ENCODE data around the gene OR5C1. TPM values are rescaled to one million over a fixed set of nuclear protein-coding genes. Genes with fewer than 3 reads are reported as not detected.

The OR5C1 gene
- total and polyA plus RNA-seq, 7 experiments from 2014 or later, result not detected

GRCh38 chr9:122819326-122819725 lies 30.6 kb downstream of the OR5C1 start:
- Histone ChIP-seq H3K4me1 (ENCODE audit: control insufficient read depth in 2 of 2, insufficient read depth in 2 of 2, low read length in 2 of 2) (peaks cover 12 to 18% of the 10 kb centered on the region in 2 donors), H3K4me3 (ENCODE audit: low read length) (no peak overlapping the region), H3K27ac (ENCODE audit: low read depth, low read length) (no peak overlapping the region), H3K36me3 (ENCODE audit: control insufficient read depth in 2 of 3, insufficient read depth in 3 of 3, low read length in 3 of 3) (peaks cover 8 to 43% (median 10%) of the 10 kb centered on the region in 3 experiments), H3K9me3 (ENCODE audit: control insufficient read depth in 2 of 3, low read length in 3 of 3) (no peaks in the 10 kb centered on the region), H3K27me3 (ENCODE audit: control insufficient read depth in 2 of 2, insufficient read depth in 2 of 2, low read length in 2 of 2) (no peaks in the 10 kb centered on the region)
- ChIA-PET POLR2A (interaction anchor here (1.9 to 7.4 kb wide), 2 partner anchors 8 to 16 kb away, joined by 10 to 50 read pairs; partner anchors contain the start of gene PDCL), CTCF (interaction anchor here (1.4 kb wide), 1 partner anchor 10 kb away, joined by 4 read pairs; no protein-coding TSS in a partner anchor)
- no peaks in the 10 kb centered on the region for H3K9me3 Mint-ChIP-seq
- peaks cover 2 to 27% (median 10%) of the 10 kb centered on the region in 5 donors for H3K36me3 Mint-ChIP-seq
- H3K27me3 Mint-ChIP-seq, result no peaks in the 10 kb centered on the region
- intact Hi-C loops (cut with micrococcal nuclease), result loop anchor here (10.0 kb wide), 1 partner anchor 535 kb away; the partner anchor contains the start of gene CRB2 (in 2 of the 2)
- H3K4me3 Mint-ChIP-seq, result no peak overlapping the region
- ATAC-seq (no peak), DNase-seq (no peak)
- peaks cover 24 to 78% (median 66%) of the 10 kb centered on the region in 7 donors for H3K4me1 Mint-ChIP-seq
- H3K27ac Mint-ChIP-seq, result peak overlapping the region; percentile 7 to 74 (median 43)

GRCh38 chr9:122819791-122820489 lies 31.2 kb downstream of the OR5C1 start:
- H3K4me3 Mint-ChIP-seq, result no peak overlapping the region
- no peaks in the 10 kb centered on the region for H3K9me3 ChIP-seq (ENCODE audit: control insufficient read depth in 2 of 3, low read length in 3 of 3)
- H3K27me3 ChIP-seq (ENCODE audit: control insufficient read depth in 2 of 2, insufficient read depth in 2 of 2, low read length in 2 of 2), result no peaks in the 10 kb centered on the region
- H3K27ac ChIP-seq (ENCODE audit: low read depth, low read length), result no peak overlapping the region
- peak overlapping the region; percentile 7 to 90 (median 53) for H3K27ac Mint-ChIP-seq
- no peaks in the 10 kb centered on the region for H3K27me3 Mint-ChIP-seq
- no peaks in the 10 kb centered on the region for H3K9me3 Mint-ChIP-seq
- POLR2A ChIA-PET, result interaction anchor here (1.9 to 7.4 kb wide), 2 partner anchors 8 to 15 kb away, joined by 10 to 50 read pairs; partner anchors contain the start of gene PDCL
- peaks cover 3 to 32% (median 10%) of the 10 kb centered on the region in 5 donors for H3K36me3 Mint-ChIP-seq
- peaks cover 8 to 47% (median 10%) of the 10 kb centered on the region in 3 experiments for H3K36me3 ChIP-seq (ENCODE audit: control insufficient read depth in 2 of 3, insufficient read depth in 3 of 3, low read length in 3 of 3)
- DNase-seq (no peak), ATAC-seq (no peak)
- peaks cover 12 to 18% of the 10 kb centered on the region in 2 donors for H3K4me1 ChIP-seq (ENCODE audit: control insufficient read depth in 2 of 2, insufficient read depth in 2 of 2, low read length in 2 of 2)
- intact Hi-C loops (cut with micrococcal nuclease), result loop anchor here (10.0 kb wide), 2 partner anchors 535 to 555 kb away; partner anchors contain the start of genes CRB2 (in 2 of the 2), MRRF (in 1 of the 2) and RBM18 (in 1 of the 2)
- CTCF ChIA-PET, result interaction anchor here (1.4 kb wide), 1 partner anchor 10 kb away, joined by 4 read pairs; no protein-coding TSS in a partner anchor
- H3K4me3 ChIP-seq (ENCODE audit: low read length), result no peak overlapping the region
- peaks cover 18 to 78% (median 66%) of the 10 kb centered on the region in 7 donors for H3K4me1 Mint-ChIP-seq

DNA sequence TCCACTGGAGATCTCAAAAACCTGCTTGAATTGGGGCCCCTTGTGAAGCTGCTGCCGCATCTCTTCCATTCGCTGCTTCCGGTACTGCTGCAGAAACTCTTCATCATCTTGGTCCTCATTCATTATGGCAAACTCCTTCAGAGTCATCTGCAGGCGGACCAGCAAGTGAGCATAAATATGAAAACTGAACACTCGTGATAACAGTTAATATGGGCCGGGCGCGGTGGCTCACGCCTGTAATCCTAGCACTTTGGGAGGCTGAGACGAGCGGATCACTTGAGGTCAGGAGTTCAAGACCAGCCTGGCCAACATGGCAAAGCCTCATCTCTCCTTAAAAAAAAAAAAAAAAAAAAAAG lies 31.7 kb downstream of the OR5C1 start:
- DNase-seq (no peak), ATAC-seq (no peak)
- no peak overlapping the region for H3K4me3 ChIP-seq (ENCODE audit: low read length)
- Mint-ChIP-seq H3K27ac (peak overlapping the region in 8 of 9 donors; percentile 6 to 90 (median 26)), H3K4me1 (peaks cover 14 to 77% (median 67%) of the 10 kb centered on the region in 7 donors), H3K9me3 (no peaks in the 10 kb centered on the region), H3K4me3 (no peak overlapping the region), H3K36me3 (peaks cover 3 to 32% (median 10%) of the 10 kb centered on the region in 5 donors), H3K27me3 (no peaks in the 10 kb centered on the region)
- H3K4me1 ChIP-seq (ENCODE audit: control insufficient read depth in 2 of 2, insufficient read depth in 2 of 2, low read length in 2 of 2), result peaks cover 11 to 18% of the 10 kb centered on the region in 2 donors
- ChIA-PET CTCF (no interaction called here), POLR2A (interaction anchor here (1.9 to 7.4 kb wide), 2 partner anchors 7 to 15 kb away, joined by 10 to 50 read pairs; partner anchors contain the start of gene PDCL)
- H3K27me3 ChIP-seq (ENCODE audit: control insufficient read depth in 2 of 2, insufficient read depth in 2 of 2, low read length in 2 of 2), result no peaks in the 10 kb centered on the region
- H3K27ac ChIP-seq (ENCODE audit: low read depth, low read length), result no peak overlapping the region
- no peaks in the 10 kb centered on the region for H3K9me3 ChIP-seq (ENCODE audit: control insufficient read depth in 2 of 3, low read length in 3 of 3)
- H3K36me3 ChIP-seq (ENCODE audit: control insufficient read depth in 2 of 3, insufficient read depth in 3 of 3, low read length in 3 of 3), result peaks cover 8 to 49% (median 10%) of the 10 kb centered on the region in 3 experiments
- intact Hi-C loops (cut with micrococcal nuclease), result loop anchor here in 1 of 2 donors (10.0 kb wide), 1 partner anchor 556 kb away; the partner anchor contains the start of genes MRRF and RBM18

- intact Hi-C loops (cut with micrococcal nuclease), result loop anchor here in 1 of 2 donors (10.0 kb wide), 1 partner anchor 557 kb away; the partner anchor contains the start of genes MRRF and RBM18
- Histone ChIP-seq H3K4me1 (ENCODE audit: control insufficient read depth in 2 of 2, insufficient read depth in 2 of 2, low read length in 2 of 2) (peaks cover 8 to 10% of the 10 kb centered on the region in 2 donors), H3K27me3 (ENCODE audit: control insufficient read depth in 2 of 2, insufficient read depth in 2 of 2, low read length in 2 of 2) (no peaks in the 10 kb centered on the region), H3K36me3 (ENCODE audit: control insufficient read depth in 2 of 3, insufficient read depth in 3 of 3, low read length in 3 of 3) (peaks cover 8 to 57% (median 10%) of the 10 kb centered on the region in 3 experiments), H3K4me3 (ENCODE audit: low read length) (no peak overlapping the region), H3K9me3 (ENCODE audit: control insufficient read depth in 2 of 3, low read length in 3 of 3) (no peaks in the 10 kb centered on the region), H3K27ac (ENCODE audit: low read depth, low read length) (no peak overlapping the region)
- ChIA-PET POLR2A (interaction anchor here (7.4 kb wide), 1 partner anchor 6 kb away, joined by 50 read pairs; the partner anchor contains the start of gene PDCL), CTCF (interaction anchor here (0.5 kb wide), 1 partner anchor 9 kb away, joined by 4 read pairs; no protein-coding TSS in a partner anchor)
- Mint-ChIP-seq H3K27ac (peak overlapping the region; percentile 55 to 84 (median 74)), H3K36me3 (peaks cover 3 to 37% (median 10%) of the 10 kb centered on the region in 5 donors), H3K4me1 (peaks cover 17 to 77% (median 66%) of the 10 kb centered on the region in 7 donors), H3K27me3 (no peaks in the 10 kb centered on the region), H3K4me3 (peak overlapping the region in 1 of 10 donors; percentile 15), H3K9me3 (no peaks in the 10 kb centered on the region)
- no peak for DNase-seq
- ATAC-seq, result peak; percentile 61
Measured at GRCh38 chr9:122821278-122821943, 32.7 kb downstream of the OR5C1 start.

- peaks cover 20 to 77% (median 66%) of the 10 kb centered on the region in 7 donors for H3K4me1 Mint-ChIP-seq
- CTCF ChIA-PET, result interaction anchor here (0.5 kb wide), 1 partner anchor 10 kb away, joined by 4 read pairs; no protein-coding TSS in a partner anchor
- H3K36me3 ChIP-seq (ENCODE audit: control insufficient read depth in 2 of 3, insufficient read depth in 3 of 3, low read length in 3 of 3), result peaks cover 8 to 57% (median 10%) of the 10 kb centered on the region in 3 experiments
Measured at GRCh38 chr9:122822056-122822455, 33.3 kb downstream of the OR5C1 start.

GRCh38 chr9:122822938-122823337 lies 34.2 kb downstream of the OR5C1 start:
- ChIA-PET POLR2A (interaction anchor here (1.1 to 2.1 kb wide), 3 partner anchors 12 to 82 kb away, joined by 5 to 6 read pairs (median 6); partner anchors contain the start of gene RC3H2), CTCF (no interaction called here)
- H3K4me1 Mint-ChIP-seq, result peaks cover 23 to 78% (median 70%) of the 10 kb centered on the region in 7 donors
- Histone ChIP-seq H3K27me3 (ENCODE audit: control insufficient read depth in 2 of 2, insufficient read depth in 2 of 2, low read length in 2 of 2) (no peaks in the 10 kb centered on the region), H3K4me3 (ENCODE audit: low read length) (no peak overlapping the region), H3K4me1 (ENCODE audit: control insufficient read depth in 2 of 2, insufficient read depth in 2 of 2, low read length in 2 of 2) (peaks cover 9 to 18% of the 10 kb centered on the region in 2 donors), H3K36me3 (ENCODE audit: control insufficient read depth in 2 of 3, insufficient read depth in 3 of 3, low read length in 3 of 3) (peaks cover 8 to 59% (median 10%) of the 10 kb centered on the region in 3 experiments), H3K27ac (ENCODE audit: low read depth, low read length) (no peak overlapping the region), H3K9me3 (ENCODE audit: control insufficient read depth in 2 of 3, low read length in 3 of 3) (no peaks in the 10 kb centered on the region)
- peak overlapping the region in 8 of 9 donors; percentile 9 to 71 (median 30) for H3K27ac Mint-ChIP-seq
- peaks cover 3 to 34% (median 10%) of the 10 kb centered on the region in 5 donors for H3K36me3 Mint-ChIP-seq
- intact Hi-C loops (cut with micrococcal nuclease), result loop anchor here in 1 of 2 donors (10.0 kb wide), 1 partner anchor 558 kb away; the partner anchor contains the start of genes MRRF and RBM18
- no peaks in the 10 kb centered on the region for H3K27me3 Mint-ChIP-seq
- peaks cover 0 to 3% (median 0%) of the 10 kb centered on the region in 11 donors for H3K9me3 Mint-ChIP-seq
- ATAC-seq (no peak), DNase-seq (no peak)
- H3K4me3 Mint-ChIP-seq, result no peak overlapping the region

More at GRCh38 chr9:122822056-122822455, 33.3 kb downstream of the OR5C1 start:
- Mint-ChIP-seq H3K9me3 (no peaks in the 10 kb centered on the region), H3K36me3 (peaks cover 3 to 34% (median 10%) of the 10 kb centered on the region in 5 donors), H3K27me3 (no peaks in the 10 kb centered on the region), H3K27ac (peak overlapping the region in 8 of 9 donors; percentile 30 to 78 (median 66)), H3K4me3 (no peak overlapping the region)
- Histone ChIP-seq H3K4me3 (ENCODE audit: low read length) (no peak overlapping the region), H3K9me3 (ENCODE audit: control insufficient read depth in 2 of 3, low read length in 3 of 3) (no peaks in the 10 kb centered on the region), H3K27ac (ENCODE audit: low read depth, low read length) (no peak overlapping the region), H3K27me3 (ENCODE audit: control insufficient read depth in 2 of 2, insufficient read depth in 2 of 2, low read length in 2 of 2) (no peaks in the 10 kb centered on the region), H3K4me1 (ENCODE audit: control insufficient read depth in 2 of 2, insufficient read depth in 2 of 2, low read length in 2 of 2) (peaks cover 9 to 11% of the 10 kb centered on the region in 2 donors)
- POLR2A ChIA-PET, result no interaction called here
- ATAC-seq (no peak), DNase-seq (no peak)
- intact Hi-C loops (cut with micrococcal nuclease), result loop anchor here in 1 of 2 donors (10.0 kb wide), 1 partner anchor 557 kb away; the partner anchor contains the start of genes MRRF and RBM18
